Osteocyte (in vitro differentiated cells): Measurements from ENCODE around the gene MTHFS. TPM values are rescaled to one million over a fixed set of nuclear protein-coding genes. Genes with fewer than 3 reads are reported as not detected.
"Not testable (repeated sequence)": the region's sequence is repeated elsewhere in the genome, so short reads cannot be mapped to it uniquely, and the experiment has no call there.

ENCODE experiments used
- DNase-seq: peaks from one replicate; pipeline ENCODE4 v3.0.0; 2021; ENCODE audit warnings: mixed read lengths; ENCODE audit not compliant: unreplicated experiment; ENCODE audit errors: extremely low spot score
- H3K27ac Mint-ChIP-seq: one replicate; pipeline ENCODE4 v1.8.0; 2021; ENCODE audit warnings: mild to moderate bottlenecking, mixed read lengths; ENCODE audit not compliant: unreplicated experiment
- H3K27me3 Mint-ChIP-seq: one replicate; pipeline ENCODE4 v1.8.0; 2021; ENCODE audit warnings: mixed read lengths; ENCODE audit not compliant: unreplicated experiment
- H3K36me3 Mint-ChIP-seq: one replicate; pipeline ENCODE4 v1.8.0; 2021; ENCODE audit warnings: mixed read lengths; ENCODE audit not compliant: unreplicated experiment
- H3K4me1 Mint-ChIP-seq: one replicate; pipeline ENCODE4 v1.8.0; 2021; ENCODE audit warnings: mixed read lengths; ENCODE audit not compliant: unreplicated experiment
- H3K4me3 Mint-ChIP-seq: one replicate; pipeline ENCODE4 v1.8.0; 2021; ENCODE audit warnings: mild to moderate bottlenecking, moderate library complexity, mixed read lengths; ENCODE audit not compliant: unreplicated experiment
- H3K9me3 Mint-ChIP-seq: one replicate; pipeline ENCODE4 v1.8.0; 2021; ENCODE audit warnings: mixed read lengths; ENCODE audit not compliant: unreplicated experiment
- CTCF ChIP-seq: fragments of 200-600 bp; sonication (generic); IDR thresholded peaks from 2 replicates; pipeline ENCODE4 v1.5.0; 2021; ENCODE audit warnings: antibody characterized with exemption, mild to moderate bottlenecking, moderate library complexity
- total RNA-seq: library from RNA; stranded (reverse); gene quantifications from 2 replicates; pipeline ENCODE4 v1.2.1, GENCODE V29; 2021

Gene MTHFS
- total RNA-seq, 1 donor from 2014 or later, result 12.0 TPM

- Mint-ChIP-seq H3K4me1 (peaks cover 1% of the 10 kb centered on the region), H3K9me3 (peaks cover 45% of the 10 kb centered on the region), H3K4me3 (no peak overlapping the region), H3K27me3 (no peaks in the 10 kb centered on the region), H3K27ac (no peak overlapping the region), H3K36me3 (peaks cover 49% of the 10 kb centered on the region)
- no peak for TF ChIP-seq CTCF
- no peak for DNase-seq
These were observed 19.8 kb upstream of the MTHFS start for GRCh38 chr15:79916502-79917132.

- H3K27ac Mint-ChIP-seq, DNase-seq, H3K4me3 Mint-ChIP-seq, H3K4me1 Mint-ChIP-seq, H3K27me3 Mint-ChIP-seq: not testable (repeated sequence)
- peaks cover 40% of the 10 kb centered on the region for H3K9me3 Mint-ChIP-seq
- H3K36me3 Mint-ChIP-seq, result peaks cover 45% of the 10 kb centered on the region
These were observed 19.1 kb upstream of the MTHFS start for GRCh38 chr15:79915776-79916501.

GRCh38 chr15:79914728-79915127, 17.9 kb upstream of the MTHFS start:
- Mint-ChIP-seq H3K36me3 (peaks cover 38% of the 10 kb centered on the region), H3K4me3 (no peak overlapping the region)
- no peak for TF ChIP-seq CTCF

GRCh38 chr15:79909556-79910335, 12.9 kb upstream of the MTHFS start:
- H3K27ac Mint-ChIP-seq, H3K4me3 Mint-ChIP-seq, H3K27me3 Mint-ChIP-seq, H3K36me3 Mint-ChIP-seq, H3K4me1 Mint-ChIP-seq, DNase-seq: not testable (repeated sequence)
- peaks cover 14% of the 10 kb centered on the region for H3K9me3 Mint-ChIP-seq

More at GRCh38 chr15:79914728-79915127, 17.9 kb upstream of the MTHFS start:
- Mint-ChIP-seq H3K27me3 (no peaks in the 10 kb centered on the region), H3K4me1 (no peaks in the 10 kb centered on the region), H3K9me3 (peaks cover 43% of the 10 kb centered on the region), H3K27ac (no peak overlapping the region)
- no peak for DNase-seq

- no peak for DNase-seq
- Mint-ChIP-seq H3K4me1 (peaks cover 4% of the 10 kb centered on the region), H3K4me3 (no peak overlapping the region), H3K27ac (no peak overlapping the region), H3K27me3 (no peaks in the 10 kb centered on the region), H3K36me3 (peaks cover 3% of the 10 kb centered on the region), H3K9me3 (no peaks in the 10 kb centered on the region)
- TF ChIP-seq CTCF, result no peak
These were observed 7.5 kb upstream of the MTHFS start for GRCh38 chr15:79904271-79904670.

GRCh38 chr15:79903626-79904025, 6.8 kb upstream of the MTHFS start:
- no peak for DNase-seq

More at GRCh38 chr15:79903626-79904025, 6.8 kb upstream of the MTHFS start:
- Mint-ChIP-seq H3K4me1 (peaks cover 6% of the 10 kb centered on the region), H3K36me3 (peaks cover 3% of the 10 kb centered on the region), H3K9me3 (no peaks in the 10 kb centered on the region), H3K27me3 (no peaks in the 10 kb centered on the region), H3K4me3 (no peak overlapping the region), H3K27ac (no peak overlapping the region)
- TF ChIP-seq CTCF, result no peak
